Activated B cell treated with CpG ODN at 0.5 μM for 24 hours (primary cell): Measurements from ENCODE around the gene ERC1. TPM values are rescaled to one million over a fixed set of nuclear protein-coding genes. Genes with fewer than 3 reads are reported as not detected.

Source experiments
- ATAC-seq: fragments of 200-7000 bp; cut with Tn5 transposase; one replicate; pipeline ENCODE4 v1.10.0; 2021; ENCODE audit warnings: low read depth, mild to moderate bottlenecking, moderate library complexity
- CTCF ChIA-PET: fragments of 350-600 bp; sonication (Branson Sonifier 250); formaldehyde crosslinking; loops from one replicate; lab custom pipeline; 2021; ENCODE audit warnings: antibody characterized with exemption; lab: Charles Lee
- POLR2A ChIA-PET: fragments of 350-600 bp; sonication (Branson Sonifier 250); formaldehyde crosslinking; loops from one replicate; lab custom pipeline; 2021; ENCODE audit warnings: antibody characterized with exemption; lab: Charles Lee
- DNase-seq: peaks from one replicate; pipeline ENCODE4 v3.0.0; 2022
- H3K27ac Mint-ChIP-seq: one replicate; pipeline ENCODE4 v1.8.0; 2020; ENCODE audit warnings: mixed read lengths
- H3K27me3 Mint-ChIP-seq: one replicate; pipeline ENCODE4 v1.8.0; 2021; ENCODE audit warnings: mixed read lengths
- H3K36me3 Mint-ChIP-seq: one replicate; pipeline ENCODE4 v1.8.0; 2021; ENCODE audit warnings: low read depth, mixed read lengths
- H3K4me1 Mint-ChIP-seq: one replicate; pipeline ENCODE4 v1.8.0; 2021; ENCODE audit warnings: mixed read lengths
- H3K4me3 Mint-ChIP-seq: one replicate; pipeline ENCODE4 v1.8.0; 2020; ENCODE audit warnings: mild to moderate bottlenecking, mixed read lengths
- H3K9me3 Mint-ChIP-seq: one replicate; pipeline ENCODE4 v1.8.0; 2020; ENCODE audit warnings: mixed read lengths
- intact Hi-C: fragments of 100-400 bp; cut with micrococcal nuclease; formaldehyde crosslinking; loops from one replicate; pipeline ENCODE4 v1.15.1; 2024
- total RNA-seq: library from RNA; stranded (reverse); gene quantifications from 2 replicates; pipeline ENCODE4 v1.2.3, GENCODE V29; 2022
- TF ChIP-seq, protein P1 (sequence below): fragments of 200-600 bp; IDR thresholded peaks from one replicate; pipeline ENCODE4 v1.8.0; 2022; ENCODE audit warnings: antibody characterized with exemption, mild to moderate bottlenecking

ERC1 gene
- total RNA-seq, 1 donor from 2014 or later: 57.0 TPM

DNA sequence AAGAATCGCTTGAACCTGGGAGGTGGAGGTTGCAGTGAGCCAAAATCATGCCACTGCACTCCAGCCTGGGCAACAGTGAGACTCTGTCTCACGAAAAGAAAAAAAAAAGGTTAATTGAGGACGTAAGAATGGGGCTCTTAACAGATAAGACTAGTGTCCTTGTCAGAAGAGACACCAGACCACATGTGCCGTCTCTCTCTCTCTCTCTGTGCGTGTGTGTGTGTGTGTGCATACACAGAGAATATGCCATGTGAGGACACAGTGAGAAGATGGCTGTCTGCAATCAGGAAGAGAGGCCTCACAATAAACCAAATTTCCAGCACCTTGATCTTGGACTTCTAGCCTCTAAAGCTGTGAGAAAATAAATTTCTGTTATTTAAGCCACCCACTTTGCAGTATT, 11.7 kb upstream of the ERC1 start:
- no peak for ATAC-seq
- ChIA-PET CTCF (no interaction called here), POLR2A (no interaction called here)
- no peaks in the 10 kb centered on the region for H3K27me3 Mint-ChIP-seq
- intact Hi-C loops: no loop called here
- no peaks in the 10 kb centered on the region for H3K4me1 Mint-ChIP-seq
- H3K27ac Mint-ChIP-seq: no peak overlapping the region
- no peaks in the 10 kb centered on the region for H3K36me3 Mint-ChIP-seq
- DNase-seq: no peak
- no peaks in the 10 kb centered on the region for H3K9me3 Mint-ChIP-seq
- TF ChIP-seq, protein P1, sequence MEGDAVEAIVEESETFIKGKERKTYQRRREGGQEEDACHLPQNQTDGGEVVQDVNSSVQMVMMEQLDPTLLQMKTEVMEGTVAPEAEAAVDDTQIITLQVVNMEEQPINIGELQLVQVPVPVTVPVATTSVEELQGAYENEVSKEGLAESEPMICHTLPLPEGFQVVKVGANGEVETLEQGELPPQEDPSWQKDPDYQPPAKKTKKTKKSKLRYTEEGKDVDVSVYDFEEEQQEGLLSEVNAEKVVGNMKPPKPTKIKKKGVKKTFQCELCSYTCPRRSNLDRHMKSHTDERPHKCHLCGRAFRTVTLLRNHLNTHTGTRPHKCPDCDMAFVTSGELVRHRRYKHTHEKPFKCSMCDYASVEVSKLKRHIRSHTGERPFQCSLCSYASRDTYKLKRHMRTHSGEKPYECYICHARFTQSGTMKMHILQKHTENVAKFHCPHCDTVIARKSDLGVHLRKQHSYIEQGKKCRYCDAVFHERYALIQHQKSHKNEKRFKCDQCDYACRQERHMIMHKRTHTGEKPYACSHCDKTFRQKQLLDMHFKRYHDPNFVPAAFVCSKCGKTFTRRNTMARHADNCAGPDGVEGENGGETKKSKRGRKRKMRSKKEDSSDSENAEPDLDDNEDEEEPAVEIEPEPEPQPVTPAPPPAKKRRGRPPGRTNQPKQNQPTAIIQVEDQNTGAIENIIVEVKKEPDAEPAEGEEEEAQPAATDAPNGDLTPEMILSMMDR: no peak
- H3K4me3 Mint-ChIP-seq: no peak overlapping the region

DNA sequence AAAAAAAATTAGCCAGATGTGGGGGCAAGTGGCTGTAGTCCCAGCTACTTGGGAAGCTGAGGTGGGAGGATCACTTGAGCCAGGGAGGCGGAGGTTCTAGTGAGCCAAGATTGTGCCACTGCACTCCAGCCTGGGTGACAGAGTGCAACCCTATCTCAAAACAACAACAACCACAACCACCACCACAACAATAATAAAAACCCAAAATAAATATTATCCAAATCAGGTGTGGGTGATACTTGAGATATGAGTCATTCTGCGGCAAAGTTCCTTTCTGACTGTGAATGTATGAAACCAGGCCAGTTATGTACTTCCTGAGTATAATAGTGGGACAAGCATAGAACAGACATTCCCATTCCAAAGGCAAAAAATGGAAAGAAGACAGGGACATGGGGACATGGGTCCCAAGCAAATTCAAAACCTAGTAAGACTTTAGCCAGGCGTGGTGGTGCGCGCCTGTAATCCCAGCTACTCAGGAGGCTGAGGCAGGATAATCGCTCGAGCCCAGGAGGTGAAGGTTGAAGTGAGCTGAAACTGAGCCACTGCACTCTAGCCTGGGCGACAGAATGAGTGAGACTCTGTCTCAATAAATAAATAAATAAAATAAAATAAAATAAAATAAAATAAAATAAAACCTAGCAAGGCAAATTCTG, 9.7 kb upstream of the ERC1 start:
- Mint-ChIP-seq H3K4me1 (no peaks in the 10 kb centered on the region), H3K27me3 (no peaks in the 10 kb centered on the region), H3K9me3 (no peaks in the 10 kb centered on the region), H3K4me3 (no peak overlapping the region), H3K36me3 (no peaks in the 10 kb centered on the region), H3K27ac (no peak overlapping the region)
- POLR2A ChIA-PET: interaction anchor here (1.3 kb wide), 1 partner anchor 9 kb away, joined by 4 read pairs; no protein-coding TSS in a partner anchor
- TF ChIP-seq, protein P1: no peak
- ATAC-seq (no peak), DNase-seq (no peak)
- CTCF ChIA-PET: no interaction called here
- intact Hi-C loops: no loop called here

DNA sequence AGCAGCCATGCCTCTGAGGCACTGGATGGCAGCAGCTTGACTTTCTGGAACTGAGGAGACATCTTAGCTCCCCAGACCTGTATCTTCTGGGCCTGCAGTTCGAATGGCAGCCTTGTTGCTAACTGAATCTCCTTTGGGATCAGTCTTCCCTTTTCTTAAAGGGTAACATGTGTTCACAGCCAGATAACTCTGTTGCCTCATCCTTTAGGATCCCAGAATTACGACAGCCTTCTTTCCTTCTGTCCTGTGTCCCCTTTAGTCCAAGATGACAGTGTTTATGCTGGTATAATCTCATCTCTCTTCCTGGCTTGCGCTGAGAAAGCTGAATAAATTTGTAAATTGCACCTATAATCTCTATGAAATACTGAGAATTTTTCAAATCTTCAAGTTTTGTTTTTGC, 9.1 kb upstream of the ERC1 start:
- H3K4me1 Mint-ChIP-seq: no peaks in the 10 kb centered on the region
- no peak overlapping the region for H3K27ac Mint-ChIP-seq

DNA sequence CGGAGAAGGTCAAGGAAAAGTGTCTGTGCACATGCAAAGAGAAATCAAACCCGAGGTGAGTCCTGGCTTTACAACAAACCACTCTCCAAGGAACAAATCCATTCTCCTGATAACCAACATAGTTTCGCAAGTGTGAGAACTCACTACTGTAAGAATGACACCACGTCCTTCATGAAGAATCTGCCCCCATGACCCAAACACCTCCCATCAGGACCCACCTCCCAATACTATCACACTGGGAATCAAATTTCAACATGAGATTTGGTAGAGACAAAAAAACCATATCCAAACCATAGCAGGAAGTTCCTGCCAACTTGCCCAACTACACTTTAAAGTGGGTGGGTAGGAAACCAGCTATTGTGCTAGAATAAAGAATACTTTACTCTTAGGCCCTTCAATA, 2.4 kb upstream of the ERC1 start:
- ATAC-seq (no peak), DNase-seq (no peak)
- Mint-ChIP-seq H3K4me3 (no peak overlapping the region), H3K9me3 (no peaks in the 10 kb centered on the region), H3K27me3 (no peaks in the 10 kb centered on the region), H3K36me3 (peaks cover 2% of the 10 kb centered on the region), H3K27ac (no peak overlapping the region), H3K4me1 (peaks cover 24% of the 10 kb centered on the region)
- ChIA-PET CTCF (no interaction called here), POLR2A (no interaction called here)
- TF ChIP-seq, protein P1: no peak
- intact Hi-C loops: no loop called here

More for the DNA sequence above, 9.1 kb upstream of the ERC1 start:
- H3K36me3 Mint-ChIP-seq: no peaks in the 10 kb centered on the region
- ChIA-PET CTCF (no interaction called here), POLR2A (interaction anchor here (1.3 kb wide), 1 partner anchor 8 kb away, joined by 4 read pairs; no protein-coding TSS in a partner anchor)
- ATAC-seq (no peak), DNase-seq (no peak)
- no peaks in the 10 kb centered on the region for H3K27me3 Mint-ChIP-seq
- intact Hi-C loops: no loop called here
- TF ChIP-seq, protein P1: no peak
- H3K9me3 Mint-ChIP-seq: no peaks in the 10 kb centered on the region
- no peak overlapping the region for H3K4me3 Mint-ChIP-seq

DNA sequence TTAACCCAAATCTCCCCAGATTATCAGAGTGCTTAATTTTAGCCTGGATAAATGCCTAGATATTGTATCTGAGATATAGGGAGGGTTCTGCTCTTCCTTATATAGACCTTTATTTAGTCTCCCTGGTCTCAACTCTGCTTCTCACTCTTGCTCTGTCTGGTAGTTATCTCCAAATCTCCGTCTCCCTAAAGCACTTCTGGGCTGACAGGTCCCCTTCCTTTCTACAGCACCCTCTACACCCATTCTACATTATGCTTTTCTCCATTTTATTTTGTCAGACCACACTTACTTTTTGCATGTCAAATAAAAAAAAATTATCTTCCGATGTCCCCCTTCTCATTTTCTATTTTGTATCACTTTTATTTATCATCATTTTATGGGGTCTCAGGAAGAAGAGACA, 2.0 kb upstream of the ERC1 start:
- H3K4me1 Mint-ChIP-seq: peaks cover 24% of the 10 kb centered on the region
- ATAC-seq: no peak
- H3K27ac Mint-ChIP-seq: no peak overlapping the region
- H3K36me3 Mint-ChIP-seq: peaks cover 2% of the 10 kb centered on the region
- H3K4me3 Mint-ChIP-seq: no peak overlapping the region
- H3K27me3 Mint-ChIP-seq: no peaks in the 10 kb centered on the region
- intact Hi-C loops: no loop called here
- H3K9me3 Mint-ChIP-seq: no peaks in the 10 kb centered on the region
- POLR2A ChIA-PET: no interaction called here
- CTCF ChIA-PET: no interaction called here
- TF ChIP-seq, protein P1: no peak
- no peak for DNase-seq
